ENCODE results near the gene KRT86. TPM values are rescaled to one million over a fixed set of nuclear protein-coding genes. Genes with fewer than 3 reads are reported as not detected.

KRT86 gene
- total and polyA plus RNA-seq, 9 of the 15 experiments (the other 6 are each of a cell fraction or from before 2014, with no cell fraction given): not detected

DNA sequence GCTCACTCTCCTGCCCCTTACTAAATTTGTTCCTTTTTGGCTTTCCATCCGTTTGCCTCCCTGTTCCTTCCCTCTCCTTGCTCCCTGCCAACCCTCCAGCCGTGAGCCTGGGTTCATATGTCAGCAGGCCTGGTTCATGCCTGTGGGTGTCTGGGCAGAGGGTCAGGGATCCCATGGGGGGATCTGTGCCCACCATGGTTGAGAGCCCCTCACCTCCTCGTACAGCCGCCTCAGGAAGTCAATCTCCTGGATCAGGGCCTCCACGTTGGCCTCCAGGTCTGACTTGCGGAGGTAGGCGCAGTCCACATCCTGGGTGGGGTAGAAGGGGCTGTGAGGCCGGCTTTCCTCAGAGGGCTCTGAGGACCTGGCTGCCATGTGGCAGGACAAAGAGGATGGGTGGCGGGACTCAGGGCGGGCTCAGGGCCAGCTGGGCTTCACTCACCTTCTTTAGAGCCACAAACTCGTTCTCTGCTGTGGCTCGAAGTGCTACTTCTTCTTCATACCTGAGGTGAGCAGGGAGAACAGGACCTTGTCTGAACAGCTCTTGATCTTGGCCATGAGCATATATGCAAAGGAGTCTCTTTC, 43.1 kb downstream of the KRT86 start:
- Histone ChIP-seq H3K9me3 (replicated peaks; ENCODE audit: control insufficient read depth, insufficient read depth, low read depth, low read length) (no peaks in the 10 kb centered on the region), H3K4me1 (replicated peaks in 1 of 2; ENCODE audit: control insufficient read depth in 2 of 2, insufficient read depth in 2 of 2, low read length in 2 of 2) (no peaks in the 10 kb centered on the region), H3K4me3 (no peak overlapping the region), H3K27me3 (ENCODE audit: control insufficient read depth in 2 of 2, insufficient read depth in 2 of 2, low read length in 2 of 2) (peaks cover 6 to 74% of the 10 kb centered on the region in 2 experiments; a peak in 4 of 5 replicates), H4K20me1 (replicated peaks; ENCODE audit: control insufficient read depth, insufficient read depth, low read length) (peaks cover under 1% of the 10 kb centered on the region; the same call in 1 of the 2 replicates), H3K9me1 (ENCODE audit: control insufficient read depth, insufficient read depth, low read length) (no peaks in the 10 kb centered on the region), H3K4me2 (ENCODE audit: insufficient read depth, low read length) (no peak overlapping the region), H3K27ac (ENCODE audit: extremely low read depth, low read depth, low read length) (no peak overlapping the region), H3K36me3 (ENCODE audit: control insufficient read depth, insufficient read depth, low read length) (no peaks in the 10 kb centered on the region), H2AFZ (ENCODE audit: low read depth, low read length) (no peak overlapping the region), H3K79me2 (ENCODE audit: control insufficient read depth, insufficient read depth, low read length) (no peaks in the 10 kb centered on the region), H3K9ac (ENCODE audit: insufficient read depth in 1 of 2, low read depth in 2 of 2, low read length in 2 of 2) (no peak overlapping the region)
- TF ChIP-seq CREM (IDR thresholded peaks at IDR 0.05; ENCODE audit: low read depth): no peak
- TF ChIP-seq, protein P1, sequence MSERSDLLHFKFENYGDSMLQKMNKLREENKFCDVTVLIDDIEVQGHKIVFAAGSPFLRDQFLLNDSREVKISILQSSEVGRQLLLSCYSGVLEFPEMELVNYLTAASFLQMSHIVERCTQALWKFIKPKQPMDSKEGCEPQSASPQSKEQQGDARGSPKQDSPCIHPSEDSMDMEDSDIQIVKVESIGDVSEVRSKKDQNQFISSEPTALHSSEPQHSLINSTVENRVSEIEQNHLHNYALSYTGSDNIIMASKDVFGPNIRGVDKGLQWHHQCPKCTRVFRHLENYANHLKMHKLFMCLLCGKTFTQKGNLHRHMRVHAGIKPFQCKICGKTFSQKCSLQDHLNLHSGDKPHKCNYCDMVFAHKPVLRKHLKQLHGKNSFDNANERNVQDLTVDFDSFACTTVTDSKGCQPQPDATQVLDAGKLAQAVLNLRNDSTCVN (CRISPR knock-in tag; IDR thresholded peaks at IDR 0.05): no peak
- TF ChIP-seq RBFOX2 (IDR thresholded peaks at IDR 0.05; ENCODE audit: low read depth, low read length): no peak
- TF ChIP-seq RB1 (IDR thresholded peaks at IDR 0.05; ENCODE audit: low read depth): no peak
- TF ChIP-seq ZC3H11A (IDR thresholded peaks at IDR 0.05; ENCODE audit: low read depth, low read length): no peak
- no peak for TF ChIP-seq NR2C1 (IDR thresholded peaks at IDR 0.05)
- no peak for TF ChIP-seq NR2C1 (tag; IDR thresholded peaks at IDR 0.05)
- TF ChIP-seq HNRNPUL1 (IDR thresholded peaks at IDR 0.05; ENCODE audit: low read length): no peak
- TF ChIP-seq TRIM28 (IDR thresholded peaks at IDR 0.05): no peak
- no peak for TF ChIP-seq MTA1 (IDR thresholded peaks at IDR 0.05; ENCODE audit: borderline replicate concordance)
- no peak for TF ChIP-seq KAT7 (CRISPR knock-in tag; IDR thresholded peaks at IDR 0.05; ENCODE audit: borderline replicate concordance)
- TF ChIP-seq ZBED1 (IDR thresholded peaks at IDR 0.05): no peak
- TF ChIP-seq FIP1L1 (IDR thresholded peaks at IDR 0.05; ENCODE audit: low read depth, low read length, poor library complexity, severe bottlenecking): no peak
- 2% methylated on average over 12 of the region's 12 CpGs for WGBS (ENCODE audit: insufficient coverage, low coverage, missing lambda C conversion rate)
- DNase-seq (ENCODE audit: extremely low read depth in 1 of 4, low spot score in 3 of 4) (no peak), ATAC-seq (no peak), FAIRE-seq (no peak)
- in situ Hi-C loops (cut with MboI) (loop anchor here (5.0 kb wide), 1 partner anchor 100 kb away; no protein-coding TSS in a partner anchor), intact Hi-C loops (cut with micrococcal nuclease) (no loop called here)
- no TSS peak for BruUV-seq (replicated peaks)
- ChIA-PET POLR2A (interaction anchor here (0.5 kb wide), 1 partner anchor 191 kb away, joined by 3 read pairs; no protein-coding TSS in a partner anchor), CTCF (ENCODE audit: low intra/inter-chr PET ratio) (no interaction called here)
